ENCODE measurements around the gene HMGB4. TPM values are rescaled to one million over a fixed set of nuclear protein-coding genes. Genes with fewer than 3 reads are reported as not detected.

Gene HMGB4
- polyA plus RNA-seq, 1 of the 3 experiments (the other 2 are of a cell fraction) = not detected

DNA sequence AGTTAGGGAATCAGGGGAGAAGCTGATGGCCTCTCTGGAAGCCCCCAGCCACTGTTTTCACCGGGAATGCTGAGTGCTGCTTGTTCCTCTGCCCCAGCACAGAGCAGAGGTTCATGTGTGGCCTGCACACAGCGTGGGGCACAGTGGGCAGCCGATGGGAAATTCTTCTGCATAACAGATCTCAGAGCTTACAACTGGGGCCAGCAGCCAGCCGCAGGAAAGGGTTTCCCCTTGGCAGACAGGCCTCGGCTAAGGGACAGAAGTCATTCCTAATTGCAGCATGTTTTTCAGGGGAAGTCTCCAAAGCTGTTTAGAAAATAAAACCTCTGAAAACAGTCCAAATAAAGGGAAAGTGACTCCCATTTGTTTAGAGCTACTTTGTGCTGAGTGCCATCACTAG, 22.6 kb downstream of the HMGB4 start:
- no peak overlapping the region for H3K4me2 ChIP-seq
- no peak for DNase-seq
- no peaks in the 10 kb centered on the region for H3K27me3 ChIP-seq (ENCODE audit: insufficient read depth)
- no peaks in the 10 kb centered on the region for H3K9me2 ChIP-seq
- no peak overlapping the region for H3K9ac ChIP-seq
- POLR2A ChIA-PET = no interaction called here
- TF ChIP-seq TEAD4 (IDR thresholded peaks at IDR 0.05; ENCODE audit: borderline replicate concordance, insufficient read depth) (no peak), YY1 (IDR thresholded peaks at IDR 0.05; ENCODE audit: low read depth) (no peak), SMC3 (IDR thresholded peaks at IDR 0.05; ENCODE audit: low read depth, low read length) (no peak), EZH2phosphoT487 (IDR thresholded peaks at IDR 0.05; ENCODE audit: borderline replicate concordance, low read depth) (no peak), TCF12 (IDR thresholded peaks at IDR 0.05) (no peak), USF1 (IDR thresholded peaks at IDR 0.05; ENCODE audit: borderline replicate concordance, low read depth) (no peak), RXRA (IDR thresholded peaks at IDR 0.05; ENCODE audit: borderline replicate concordance, low read depth) (no peak), FOSL2 (IDR thresholded peaks at IDR 0.05; ENCODE audit: borderline replicate concordance, low read depth) (no peak)
- TF ChIP-seq, protein P1, sequence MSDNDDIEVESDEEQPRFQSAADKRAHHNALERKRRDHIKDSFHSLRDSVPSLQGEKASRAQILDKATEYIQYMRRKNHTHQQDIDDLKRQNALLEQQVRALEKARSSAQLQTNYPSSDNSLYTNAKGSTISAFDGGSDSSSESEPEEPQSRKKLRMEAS (IDR thresholded peaks at IDR 0.05; ENCODE audit: low read depth) = no peak
- TF ChIP-seq, protein P2, sequence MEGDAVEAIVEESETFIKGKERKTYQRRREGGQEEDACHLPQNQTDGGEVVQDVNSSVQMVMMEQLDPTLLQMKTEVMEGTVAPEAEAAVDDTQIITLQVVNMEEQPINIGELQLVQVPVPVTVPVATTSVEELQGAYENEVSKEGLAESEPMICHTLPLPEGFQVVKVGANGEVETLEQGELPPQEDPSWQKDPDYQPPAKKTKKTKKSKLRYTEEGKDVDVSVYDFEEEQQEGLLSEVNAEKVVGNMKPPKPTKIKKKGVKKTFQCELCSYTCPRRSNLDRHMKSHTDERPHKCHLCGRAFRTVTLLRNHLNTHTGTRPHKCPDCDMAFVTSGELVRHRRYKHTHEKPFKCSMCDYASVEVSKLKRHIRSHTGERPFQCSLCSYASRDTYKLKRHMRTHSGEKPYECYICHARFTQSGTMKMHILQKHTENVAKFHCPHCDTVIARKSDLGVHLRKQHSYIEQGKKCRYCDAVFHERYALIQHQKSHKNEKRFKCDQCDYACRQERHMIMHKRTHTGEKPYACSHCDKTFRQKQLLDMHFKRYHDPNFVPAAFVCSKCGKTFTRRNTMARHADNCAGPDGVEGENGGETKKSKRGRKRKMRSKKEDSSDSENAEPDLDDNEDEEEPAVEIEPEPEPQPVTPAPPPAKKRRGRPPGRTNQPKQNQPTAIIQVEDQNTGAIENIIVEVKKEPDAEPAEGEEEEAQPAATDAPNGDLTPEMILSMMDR (IDR thresholded peaks at IDR 0.05) = no peak
- TF ChIP-seq, protein P3, sequence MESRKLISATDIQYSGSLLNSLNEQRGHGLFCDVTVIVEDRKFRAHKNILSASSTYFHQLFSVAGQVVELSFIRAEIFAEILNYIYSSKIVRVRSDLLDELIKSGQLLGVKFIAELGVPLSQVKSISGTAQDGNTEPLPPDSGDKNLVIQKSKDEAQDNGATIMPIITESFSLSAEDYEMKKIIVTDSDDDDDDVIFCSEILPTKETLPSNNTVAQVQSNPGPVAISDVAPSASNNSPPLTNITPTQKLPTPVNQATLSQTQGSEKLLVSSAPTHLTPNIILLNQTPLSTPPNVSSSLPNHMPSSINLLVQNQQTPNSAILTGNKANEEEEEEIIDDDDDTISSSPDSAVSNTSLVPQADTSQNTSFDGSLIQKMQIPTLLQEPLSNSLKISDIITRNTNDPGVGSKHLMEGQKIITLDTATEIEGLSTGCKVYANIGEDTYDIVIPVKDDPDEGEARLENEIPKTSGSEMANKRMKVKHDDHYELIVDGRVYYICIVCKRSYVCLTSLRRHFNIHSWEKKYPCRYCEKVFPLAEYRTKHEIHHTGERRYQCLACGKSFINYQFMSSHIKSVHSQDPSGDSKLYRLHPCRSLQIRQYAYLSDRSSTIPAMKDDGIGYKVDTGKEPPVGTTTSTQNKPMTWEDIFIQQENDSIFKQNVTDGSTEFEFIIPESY (IDR thresholded peaks at IDR 0.05; ENCODE audit: borderline replicate concordance, low read depth) = no peak
- H3K9me3 ChIP-seq = no peaks in the 10 kb centered on the region
- H3K4me1 ChIP-seq (ENCODE audit: control insufficient read depth in 1 of 2, insufficient read depth in 2 of 2, low read depth in 1 of 2, low read length in 1 of 2) = peaks cover 0 to 6% of the 10 kb centered on the region in 2 experiments; a peak in 2 of 4 replicates
- no peaks in the 10 kb centered on the region for H3K36me3 ChIP-seq (replicated peaks in 1 of 2; ENCODE audit: control insufficient read depth in 1 of 2, insufficient read depth in 2 of 2, low read length in 1 of 2)
- no peaks in the 10 kb centered on the region for H3F3A ChIP-seq (replicated peaks; ENCODE audit: insufficient read depth)
- no peak overlapping the region for H3K4me3 ChIP-seq (ENCODE audit: low read depth in 2 of 2, low read length in 1 of 2)
- H3K27ac ChIP-seq (ENCODE audit: low read depth in 2 of 2, low read length in 1 of 2) = no peak overlapping the region
- H2AFZ ChIP-seq (ENCODE audit: low read depth) = no peak overlapping the region
- CTCF ChIA-PET = no interaction called here
- 19% methylated on average over 4 of the region's 5 CpGs for WGBS (ENCODE audit: low lambda C conversion rate)
- no peaks in the 10 kb centered on the region for H4K20me1 ChIP-seq (ENCODE audit: insufficient read depth)
- no peaks in the 10 kb centered on the region for H3K79me2 ChIP-seq (ENCODE audit: insufficient read depth)

DNA sequence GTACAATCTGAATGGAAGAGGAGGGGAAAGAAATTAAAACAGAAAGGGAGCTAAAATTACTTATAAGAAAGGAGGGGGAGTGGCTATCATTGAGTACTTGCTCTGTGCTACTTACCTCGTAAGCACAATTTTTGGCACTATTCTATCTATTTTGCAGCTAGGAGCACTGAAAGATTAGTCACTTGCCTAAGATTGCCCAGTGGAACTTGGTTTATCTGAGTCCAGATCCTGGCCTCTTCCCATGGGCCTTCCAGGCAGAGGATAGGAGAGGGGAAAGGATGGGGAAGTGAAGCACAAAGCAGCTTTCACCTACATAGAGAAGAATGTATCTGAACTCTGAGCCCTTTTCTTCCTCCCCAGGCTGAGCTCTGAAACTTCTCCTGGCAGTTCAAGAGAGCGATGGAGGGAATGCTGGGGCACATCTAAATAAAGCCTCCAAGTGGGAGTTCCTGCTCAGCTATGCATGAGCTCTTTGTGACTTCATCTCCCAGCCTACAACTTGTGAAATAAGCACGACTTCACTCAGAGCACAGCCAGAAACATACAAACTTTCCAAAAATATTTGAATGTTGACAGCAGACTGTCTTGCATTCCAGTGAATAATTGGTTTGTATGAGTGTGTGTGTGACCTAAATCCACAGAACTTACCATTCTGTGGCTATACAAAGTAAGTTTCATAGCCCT, 29.4 kb downstream of the HMGB4 start:
- H3K9me3 ChIP-seq = no peaks in the 10 kb centered on the region
- H3K4me1 ChIP-seq (ENCODE audit: control insufficient read depth in 1 of 2, insufficient read depth in 2 of 2, low read depth in 1 of 2, low read length in 1 of 2) = peaks cover 0 to 3% of the 10 kb centered on the region in 2 experiments; a peak in 1 of 4 replicates
- no peak overlapping the region for H2AFZ ChIP-seq (ENCODE audit: low read depth)
- no peaks in the 10 kb centered on the region for H3K27me3 ChIP-seq (ENCODE audit: insufficient read depth)
- no peak overlapping the region for H3K4me2 ChIP-seq
- no peaks in the 10 kb centered on the region for H3K36me3 ChIP-seq (replicated peaks in 1 of 2; ENCODE audit: control insufficient read depth in 1 of 2, insufficient read depth in 2 of 2, low read length in 1 of 2)
- ChIA-PET POLR2A (no interaction called here), CTCF (interaction anchor here (1.0 to 3.7 kb wide), 3 partner anchors 9 to 261 kb away, joined by 4 to 13 read pairs (median 5); no protein-coding TSS in a partner anchor)
- H3K9me2 ChIP-seq = no peaks in the 10 kb centered on the region
- no peaks in the 10 kb centered on the region for H3K79me2 ChIP-seq (ENCODE audit: insufficient read depth)
- DNase-seq = no peak
- no peak overlapping the region for H3K9ac ChIP-seq
- no peak overlapping the region for H3K4me3 ChIP-seq (ENCODE audit: low read depth in 2 of 2, low read length in 1 of 2)
- WGBS (ENCODE audit: low lambda C conversion rate) = 27% methylated on average over 3 of the region's 3 CpGs
- no peaks in the 10 kb centered on the region for H4K20me1 ChIP-seq (ENCODE audit: insufficient read depth)
- H3K27ac ChIP-seq (ENCODE audit: low read depth in 2 of 2, low read length in 1 of 2) = no peak overlapping the region
- no peaks in the 10 kb centered on the region for H3F3A ChIP-seq (replicated peaks; ENCODE audit: insufficient read depth)
- no peak for TF ChIP-seq JUND (IDR thresholded peaks at IDR 0.05)
- TF ChIP-seq RCOR1 (IDR thresholded peaks at IDR 0.05; ENCODE audit: low read length) = no peak
- TF ChIP-seq, protein P2 (IDR thresholded peaks at IDR 0.05) = no peak
- TF ChIP-seq RAD21 (IDR thresholded peaks at IDR 0.05; ENCODE audit: low read length) = no peak
- TF ChIP-seq, protein P1 (IDR thresholded peaks at IDR 0.05; ENCODE audit: low read depth) = no peak
- no peak for TF ChIP-seq RFX5 (IDR thresholded peaks at IDR 0.05; ENCODE audit: low read length)
- no peak for TF ChIP-seq EZH2phosphoT487 (IDR thresholded peaks at IDR 0.05; ENCODE audit: borderline replicate concordance, low read depth)
- TF ChIP-seq CHD2 (IDR thresholded peaks at IDR 0.05; ENCODE audit: low read length, partially characterized antibody) = no peak
- no peak for TF ChIP-seq YY1 (IDR thresholded peaks at IDR 0.05; ENCODE audit: low read depth)
- no peak for TF ChIP-seq NRF1 (IDR thresholded peaks at IDR 0.05; ENCODE audit: low read depth, low read length)

Measured in SK-N-SH (cell line).